ENCODE data around the gene VANGL2. TPM values are rescaled to one million over a fixed set of nuclear protein-coding genes. Genes with fewer than 3 reads are reported as not detected.

VANGL2 gene
- total RNA-seq, 1 donor from 2014 or later, result 25.5 TPM

DNA sequence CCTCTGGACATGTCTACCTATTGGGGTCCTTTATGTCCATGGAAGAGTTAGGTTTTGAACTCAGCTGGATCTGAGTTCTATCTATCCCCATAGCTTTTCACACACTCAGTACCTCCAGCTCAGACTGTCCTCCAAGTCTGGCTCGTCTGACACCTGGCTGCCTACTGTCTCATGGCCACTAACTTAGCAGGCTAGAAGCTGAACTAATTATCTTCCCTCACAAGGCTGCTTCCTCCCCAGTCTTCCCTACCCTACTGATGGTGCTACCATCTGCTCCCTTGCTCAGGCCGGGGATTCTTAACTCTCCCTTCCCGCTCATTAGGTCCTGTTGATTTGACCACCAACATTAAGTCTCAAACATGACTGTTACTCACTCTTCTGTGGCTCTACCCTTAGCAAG is 13.4 kb downstream of the VANGL2 start:
- Histone ChIP-seq H4K20me1 (ENCODE audit: insufficient read depth, low read length) (no peaks in the 10 kb centered on the region), H3K4me1 (ENCODE audit: insufficient read depth, low read length) (peaks cover 6% of the 10 kb centered on the region), H3K27ac (ENCODE audit: low read depth, low read length) (no peak overlapping the region), H3K9ac (ENCODE audit: low read length) (no peak overlapping the region), H3K79me2 (ENCODE audit: insufficient read depth, low read length) (peaks cover 14% of the 10 kb centered on the region), H3K4me3 (ENCODE audit: insufficient read depth, low read depth, low read length) (no peak overlapping the region), H3K36me3 (ENCODE audit: insufficient read depth, low read length) (no peaks in the 10 kb centered on the region), H3K4me2 (ENCODE audit: low read length) (no peak overlapping the region), H2AFZ (ENCODE audit: low read depth, low read length) (no peak overlapping the region), H3K27me3 (ENCODE audit: insufficient read depth, low read length) (no peaks in the 10 kb centered on the region), H3K9me3 (ENCODE audit: insufficient read depth, low read depth, low read length) (no peaks in the 10 kb centered on the region)
- no peak overlapping the region for H3K4me3 Mint-ChIP-seq (ENCODE audit: unreplicated experiment)
- no peak for DNase-seq (ENCODE audit: low read depth)
- peaks cover 11% of the 10 kb centered on the region for H3K36me3 Mint-ChIP-seq (ENCODE audit: low read depth, unreplicated experiment)
- no peak overlapping the region for H3K27ac Mint-ChIP-seq (ENCODE audit: unreplicated experiment)
- H3K27me3 Mint-ChIP-seq (ENCODE audit: low read depth, unreplicated experiment), result no peaks in the 10 kb centered on the region
- TF ChIP-seq, protein P1, sequence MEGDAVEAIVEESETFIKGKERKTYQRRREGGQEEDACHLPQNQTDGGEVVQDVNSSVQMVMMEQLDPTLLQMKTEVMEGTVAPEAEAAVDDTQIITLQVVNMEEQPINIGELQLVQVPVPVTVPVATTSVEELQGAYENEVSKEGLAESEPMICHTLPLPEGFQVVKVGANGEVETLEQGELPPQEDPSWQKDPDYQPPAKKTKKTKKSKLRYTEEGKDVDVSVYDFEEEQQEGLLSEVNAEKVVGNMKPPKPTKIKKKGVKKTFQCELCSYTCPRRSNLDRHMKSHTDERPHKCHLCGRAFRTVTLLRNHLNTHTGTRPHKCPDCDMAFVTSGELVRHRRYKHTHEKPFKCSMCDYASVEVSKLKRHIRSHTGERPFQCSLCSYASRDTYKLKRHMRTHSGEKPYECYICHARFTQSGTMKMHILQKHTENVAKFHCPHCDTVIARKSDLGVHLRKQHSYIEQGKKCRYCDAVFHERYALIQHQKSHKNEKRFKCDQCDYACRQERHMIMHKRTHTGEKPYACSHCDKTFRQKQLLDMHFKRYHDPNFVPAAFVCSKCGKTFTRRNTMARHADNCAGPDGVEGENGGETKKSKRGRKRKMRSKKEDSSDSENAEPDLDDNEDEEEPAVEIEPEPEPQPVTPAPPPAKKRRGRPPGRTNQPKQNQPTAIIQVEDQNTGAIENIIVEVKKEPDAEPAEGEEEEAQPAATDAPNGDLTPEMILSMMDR (IDR thresholded peaks at IDR 0.05; ENCODE audit: insufficient read depth, low read depth, low read length), result no peak
- TF ChIP-seq EZH2 (IDR thresholded peaks at IDR 0.05; ENCODE audit: insufficient read depth, low read length), result no peak
- peaks cover 25% of the 10 kb centered on the region for H3K4me1 Mint-ChIP-seq (ENCODE audit: low read depth, unreplicated experiment)
- peaks cover 2% of the 10 kb centered on the region for H3K9me3 Mint-ChIP-seq (ENCODE audit: unreplicated experiment)
- FAIRE-seq, result no peak

- H3K27ac ChIP-seq (ENCODE audit: low read depth, low read length), result no peak overlapping the region
- no peak overlapping the region for H3K4me3 ChIP-seq (ENCODE audit: insufficient read depth, low read depth, low read length)
- H3K36me3 ChIP-seq (ENCODE audit: insufficient read depth, low read length), result no peaks in the 10 kb centered on the region
- H3K9me3 ChIP-seq (ENCODE audit: insufficient read depth, low read depth, low read length), result no peaks in the 10 kb centered on the region
- DNase-seq (ENCODE audit: low read depth), result no peak
- no peak overlapping the region for H3K9ac ChIP-seq (ENCODE audit: low read length)
- TF ChIP-seq, protein P1 (IDR thresholded peaks at IDR 0.05; ENCODE audit: insufficient read depth, low read depth, low read length), result no peak
- no peak for TF ChIP-seq EZH2 (IDR thresholded peaks at IDR 0.05; ENCODE audit: insufficient read depth, low read length)
- H3K9me3 Mint-ChIP-seq (ENCODE audit: unreplicated experiment), result peaks cover 2% of the 10 kb centered on the region
- peaks cover 14% of the 10 kb centered on the region for H3K79me2 ChIP-seq (ENCODE audit: insufficient read depth, low read length)
- no peaks in the 10 kb centered on the region for H4K20me1 ChIP-seq (ENCODE audit: insufficient read depth, low read length)
- H2AFZ ChIP-seq (ENCODE audit: low read depth, low read length), result no peak overlapping the region
- no peak overlapping the region for H3K4me2 ChIP-seq (ENCODE audit: low read length)
- no peak for FAIRE-seq
- H3K4me1 ChIP-seq (ENCODE audit: insufficient read depth, low read length), result peaks cover 4% of the 10 kb centered on the region
- H3K27me3 ChIP-seq (ENCODE audit: insufficient read depth, low read length), result no peaks in the 10 kb centered on the region
- H3K4me3 Mint-ChIP-seq (ENCODE audit: unreplicated experiment), result no peak overlapping the region
- peaks cover 15% of the 10 kb centered on the region for H3K4me1 Mint-ChIP-seq (ENCODE audit: low read depth, unreplicated experiment)
- no peaks in the 10 kb centered on the region for H3K27me3 Mint-ChIP-seq (ENCODE audit: low read depth, unreplicated experiment)
- H3K36me3 Mint-ChIP-seq (ENCODE audit: low read depth, unreplicated experiment), result peaks cover 10% of the 10 kb centered on the region
- H3K27ac Mint-ChIP-seq (ENCODE audit: unreplicated experiment), result no peak overlapping the region
These were observed 14.5 kb downstream of the VANGL2 start for GRCh38 chr1:160414881-160415280.

DNA sequence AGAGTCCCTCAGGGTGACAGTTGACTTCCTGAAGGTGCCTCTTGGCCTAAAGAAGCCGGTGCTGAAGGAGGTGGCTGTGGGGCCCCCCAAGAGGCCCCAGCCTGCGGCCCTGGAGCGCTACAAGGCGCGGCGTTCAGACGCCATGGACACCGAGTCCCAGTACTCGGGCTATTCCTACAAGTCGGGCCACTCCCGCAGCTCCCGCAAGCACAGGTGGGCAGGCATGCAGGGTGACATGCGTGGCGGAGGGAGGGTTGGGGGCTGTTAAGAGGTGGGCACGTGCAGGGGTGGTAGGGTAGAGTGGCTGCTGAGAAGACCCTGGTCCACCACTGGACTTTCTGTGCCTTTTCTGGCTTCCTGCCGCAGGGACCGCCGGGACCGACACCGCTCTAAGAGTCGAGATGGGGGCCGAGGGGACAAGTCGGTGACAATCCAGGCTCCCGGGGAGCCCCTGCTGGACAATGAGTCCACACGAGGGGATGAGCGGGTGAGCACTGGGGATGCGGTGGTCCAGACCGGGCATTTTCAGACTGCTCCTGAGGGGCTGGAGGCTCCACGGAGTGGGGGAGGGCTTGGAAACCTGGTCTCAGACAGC is 15.4 kb downstream of the VANGL2 start:
- no peaks in the 10 kb centered on the region for H3K4me1 ChIP-seq (ENCODE audit: insufficient read depth, low read length)
- no peak overlapping the region for H3K9ac ChIP-seq (ENCODE audit: low read length)
- DNase-seq (ENCODE audit: low read depth) (no peak), FAIRE-seq (no peak)
- no peak overlapping the region for H3K4me3 ChIP-seq (ENCODE audit: insufficient read depth, low read depth, low read length)
- no peak for TF ChIP-seq EZH2 (IDR thresholded peaks at IDR 0.05; ENCODE audit: insufficient read depth, low read length)
- TF ChIP-seq, protein P1 (IDR thresholded peaks at IDR 0.05; ENCODE audit: insufficient read depth, low read depth, low read length), result no peak
- H3K36me3 ChIP-seq (ENCODE audit: insufficient read depth, low read length), result no peaks in the 10 kb centered on the region
- Mint-ChIP-seq H3K4me3 (ENCODE audit: unreplicated experiment) (no peak overlapping the region), H3K27ac (ENCODE audit: unreplicated experiment) (no peak overlapping the region), H3K36me3 (ENCODE audit: low read depth, unreplicated experiment) (peaks cover 14% of the 10 kb centered on the region), H3K27me3 (ENCODE audit: low read depth, unreplicated experiment) (no peaks in the 10 kb centered on the region), H3K9me3 (ENCODE audit: unreplicated experiment) (peaks cover 2% of the 10 kb centered on the region), H3K4me1 (ENCODE audit: low read depth, unreplicated experiment) (peaks cover 11% of the 10 kb centered on the region)
- H3K9me3 ChIP-seq (ENCODE audit: insufficient read depth, low read depth, low read length), result no peaks in the 10 kb centered on the region
- no peak overlapping the region for H3K27ac ChIP-seq (ENCODE audit: low read depth, low read length)
- no peak overlapping the region for H2AFZ ChIP-seq (ENCODE audit: low read depth, low read length)
- H3K27me3 ChIP-seq (ENCODE audit: insufficient read depth, low read length), result no peaks in the 10 kb centered on the region
- peaks cover 11% of the 10 kb centered on the region for H3K79me2 ChIP-seq (ENCODE audit: insufficient read depth, low read length)
- no peak overlapping the region for H3K4me2 ChIP-seq (ENCODE audit: low read length)
- H4K20me1 ChIP-seq (ENCODE audit: insufficient read depth, low read length), result no peaks in the 10 kb centered on the region

Data from astrocyte (in vitro differentiated cells and primary cell).